ENCODE results near the gene LMO3.

LMO3 gene

DNA sequence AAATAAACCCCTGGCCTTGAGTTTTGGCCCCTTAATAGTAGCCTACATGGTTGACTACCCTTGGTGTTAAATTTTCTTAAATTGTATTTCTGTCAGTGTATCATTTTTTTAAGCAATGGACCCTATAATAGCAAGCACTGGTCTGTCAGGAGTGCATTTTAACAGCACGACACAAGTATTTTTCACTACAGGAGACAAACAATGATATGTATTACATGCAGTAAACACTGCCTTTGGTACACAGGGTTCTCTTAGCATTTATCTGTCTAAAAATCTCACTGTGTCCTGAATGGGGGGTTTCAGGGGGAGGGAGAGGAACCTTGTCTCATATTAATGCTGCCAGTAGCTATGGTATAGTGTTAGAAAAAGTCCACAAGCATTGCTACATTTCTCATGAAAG lies 18.4 kb downstream of the LMO3 start:
- no peak for DNase-seq (ENCODE audit: low spot score)
- TF ChIP-seq, protein P1, sequence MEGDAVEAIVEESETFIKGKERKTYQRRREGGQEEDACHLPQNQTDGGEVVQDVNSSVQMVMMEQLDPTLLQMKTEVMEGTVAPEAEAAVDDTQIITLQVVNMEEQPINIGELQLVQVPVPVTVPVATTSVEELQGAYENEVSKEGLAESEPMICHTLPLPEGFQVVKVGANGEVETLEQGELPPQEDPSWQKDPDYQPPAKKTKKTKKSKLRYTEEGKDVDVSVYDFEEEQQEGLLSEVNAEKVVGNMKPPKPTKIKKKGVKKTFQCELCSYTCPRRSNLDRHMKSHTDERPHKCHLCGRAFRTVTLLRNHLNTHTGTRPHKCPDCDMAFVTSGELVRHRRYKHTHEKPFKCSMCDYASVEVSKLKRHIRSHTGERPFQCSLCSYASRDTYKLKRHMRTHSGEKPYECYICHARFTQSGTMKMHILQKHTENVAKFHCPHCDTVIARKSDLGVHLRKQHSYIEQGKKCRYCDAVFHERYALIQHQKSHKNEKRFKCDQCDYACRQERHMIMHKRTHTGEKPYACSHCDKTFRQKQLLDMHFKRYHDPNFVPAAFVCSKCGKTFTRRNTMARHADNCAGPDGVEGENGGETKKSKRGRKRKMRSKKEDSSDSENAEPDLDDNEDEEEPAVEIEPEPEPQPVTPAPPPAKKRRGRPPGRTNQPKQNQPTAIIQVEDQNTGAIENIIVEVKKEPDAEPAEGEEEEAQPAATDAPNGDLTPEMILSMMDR (IDR thresholded peaks at IDR 0.05; ENCODE audit: extremely low read depth, missing control alignments), result no peak

DNA sequence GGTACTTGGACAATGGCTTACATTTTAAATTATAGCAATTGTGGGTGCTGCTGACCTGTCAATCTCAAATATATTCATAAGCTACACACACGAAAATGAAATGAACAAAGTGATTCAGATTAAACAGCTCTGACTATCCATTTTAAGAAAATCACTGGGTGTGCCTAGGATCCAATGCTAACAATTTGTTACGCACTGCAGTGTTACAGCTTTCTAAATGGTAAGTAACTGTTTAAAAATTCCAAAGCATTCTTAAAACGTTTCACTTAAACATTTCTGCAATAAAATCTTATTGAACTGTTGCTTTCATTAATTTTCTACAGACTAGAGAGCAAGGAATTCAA lies 18.9 kb downstream of the LMO3 start:
- no peak for DNase-seq (ENCODE audit: low spot score)
- TF ChIP-seq, protein P1 (IDR thresholded peaks at IDR 0.05; ENCODE audit: extremely low read depth, missing control alignments), result no peak

DNA sequence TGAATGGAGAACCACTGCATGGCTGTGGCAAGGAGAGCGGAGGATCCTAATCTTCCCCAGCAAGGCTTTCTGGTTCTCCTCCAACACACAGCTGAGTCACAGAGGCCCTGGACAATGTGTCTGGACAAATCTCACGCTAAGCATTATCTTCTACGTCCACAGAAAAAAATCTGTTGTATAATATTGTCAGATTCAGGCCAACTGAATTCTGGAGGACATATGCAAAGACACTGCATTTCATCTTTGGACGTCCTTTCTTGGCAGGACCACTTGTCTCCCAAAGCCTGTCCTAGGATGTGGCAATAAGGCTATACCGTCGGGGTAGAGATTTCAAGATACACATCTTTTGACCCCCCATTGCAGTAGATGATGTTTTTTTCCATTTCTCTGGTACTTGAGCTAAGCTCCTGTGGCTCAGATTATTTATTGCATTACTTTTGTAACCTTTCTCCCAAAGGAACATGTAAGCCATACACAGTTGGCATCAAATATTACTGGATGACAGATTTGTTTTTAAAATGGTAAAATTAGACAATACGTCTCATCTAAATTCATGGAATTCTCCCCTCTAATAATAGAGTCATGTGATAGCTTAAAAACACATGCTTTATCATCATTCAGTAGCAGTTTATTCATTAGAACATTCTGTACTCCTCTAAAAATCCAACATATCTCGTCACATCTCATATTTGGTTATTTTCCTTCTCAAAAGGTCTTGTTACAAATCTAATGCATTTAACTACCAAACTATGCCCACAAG lies 19.4 kb downstream of the LMO3 start:
- no peak for DNase-seq (ENCODE audit: low spot score)
- TF ChIP-seq, protein P1 (IDR thresholded peaks at IDR 0.05; ENCODE audit: extremely low read depth, missing control alignments), result no peak

GRCh38 chr12:16585781-16586180 lies 20.2 kb downstream of the LMO3 start:
- DNase-seq (ENCODE audit: low spot score), result no peak
- TF ChIP-seq, protein P1 (IDR thresholded peaks at IDR 0.05; ENCODE audit: extremely low read depth, missing control alignments), result no peak

- TF ChIP-seq, protein P1 (IDR thresholded peaks at IDR 0.05; ENCODE audit: extremely low read depth, missing control alignments), result no peak
- no peak for DNase-seq (ENCODE audit: low spot score)
Measured at GRCh38 chr12:16583969-16584745, 21.8 kb downstream of the LMO3 start.

DNA sequence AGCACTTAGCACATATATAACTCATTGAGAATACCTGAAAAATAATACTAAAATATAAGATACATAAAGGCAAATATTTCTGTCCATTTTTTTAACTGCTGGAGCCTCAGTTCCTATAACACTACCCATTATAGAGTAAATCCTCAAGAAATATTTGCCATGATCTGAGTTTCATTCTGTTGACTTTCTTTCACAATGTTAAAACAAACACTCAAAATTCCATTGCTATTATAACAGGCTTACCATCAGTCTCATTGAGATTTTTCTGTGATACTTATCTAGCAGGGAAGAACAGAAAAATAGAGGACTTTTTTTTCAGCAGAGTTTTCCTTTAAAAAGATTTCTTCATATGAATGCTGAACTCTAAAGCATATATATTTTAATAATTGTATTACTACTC lies 24.5 kb downstream of the LMO3 start:
- TF ChIP-seq, protein P1 (IDR thresholded peaks at IDR 0.05; ENCODE audit: extremely low read depth, missing control alignments), result no peak
- no peak for DNase-seq (ENCODE audit: low spot score)

DNA sequence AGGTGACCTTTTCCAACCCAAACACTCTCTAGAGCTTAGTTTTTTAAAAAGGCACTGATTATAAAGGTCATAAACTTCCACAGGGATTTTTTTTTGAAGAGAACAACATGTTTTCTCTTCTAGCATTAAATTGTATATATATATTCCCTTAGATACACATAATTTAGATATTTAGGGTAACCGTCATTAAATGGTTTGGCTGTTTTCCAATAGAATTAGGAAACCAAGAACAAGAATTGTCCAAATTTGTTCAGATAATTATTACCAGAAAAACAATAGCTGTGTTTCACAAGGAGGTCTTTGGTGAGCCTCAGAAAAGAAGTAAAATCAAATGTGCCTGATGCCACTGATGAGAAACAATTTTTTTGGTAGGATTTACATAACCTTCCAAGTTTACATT lies 26.9 kb downstream of the LMO3 start:
- no peak for DNase-seq (ENCODE audit: low spot score)
- TF ChIP-seq, protein P1 (IDR thresholded peaks at IDR 0.05; ENCODE audit: extremely low read depth, missing control alignments), result no peak
